SKM-1 treated with dmso at 0.1 percent for 144 hours (cell line): ENCODE data around the gene NFS1.
A peak's percentile ranks its signal among the peaks of the same experiment; 100 is the strongest.
"Not testable (repeated sequence)": the region's sequence is repeated elsewhere in the genome, so short reads cannot be mapped to it uniquely, and the experiment has no call there.

Experiments
- DNase-seq: peaks from one replicate; lab custom pipeline; 2025; ENCODE audit not compliant: unreplicated experiment; lab: John Stamatoyannopoulos, UW

Gene NFS1

DNA sequence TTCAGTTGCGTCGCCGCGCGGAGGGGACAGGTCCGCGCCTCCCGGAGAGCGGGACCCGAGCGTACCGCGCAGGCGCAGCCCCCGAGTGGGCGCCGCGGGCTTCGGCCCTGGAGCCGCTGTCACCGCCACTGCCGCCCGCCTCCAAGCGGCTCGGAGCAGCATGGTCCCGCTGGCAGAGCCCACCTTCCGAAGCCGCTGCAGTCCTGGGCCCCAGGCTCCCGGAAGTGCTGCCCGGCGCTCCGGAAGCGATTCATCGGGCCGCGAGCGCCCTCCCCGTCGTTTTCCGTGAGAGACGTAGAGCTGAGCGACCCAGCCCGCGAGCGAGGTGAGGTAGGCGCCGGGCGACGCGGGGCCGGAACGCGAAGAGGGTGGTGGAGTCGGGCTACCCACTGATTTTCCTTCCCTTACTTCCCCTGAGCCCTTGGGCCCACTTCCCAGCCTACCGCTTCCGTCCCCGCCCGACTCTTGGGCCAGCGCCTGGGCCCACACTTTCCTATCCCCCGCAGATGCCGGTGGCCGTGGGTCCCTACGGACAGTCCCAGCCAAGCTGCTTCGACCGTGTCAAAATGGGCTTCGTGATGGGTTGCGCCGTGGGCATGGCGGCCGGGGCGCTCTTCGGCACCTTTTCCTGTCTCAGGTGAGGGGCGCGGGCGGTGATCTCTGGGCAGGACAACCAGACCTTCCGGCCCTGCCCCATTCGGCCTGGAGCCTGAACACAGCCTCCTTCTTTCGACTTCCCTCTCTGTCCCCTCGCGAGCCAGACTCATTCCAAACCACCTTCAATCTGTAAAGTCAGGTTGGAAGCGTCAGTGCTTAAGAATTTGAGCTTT is at the start of gene NFS1, which contains the start of gene ROMO1:
Gene NFS1 (minus strand): TSS at position 226 of the 830 bp plus-strand sequence. CDS start 64 bp downstream, at position 162.
Gene ROMO1 (plus strand): TSS at position 279 of the 830 bp plus-strand sequence. CDS start 228 bp downstream, at position 507.
- peak; percentile 71 for DNase-seq

DNA sequence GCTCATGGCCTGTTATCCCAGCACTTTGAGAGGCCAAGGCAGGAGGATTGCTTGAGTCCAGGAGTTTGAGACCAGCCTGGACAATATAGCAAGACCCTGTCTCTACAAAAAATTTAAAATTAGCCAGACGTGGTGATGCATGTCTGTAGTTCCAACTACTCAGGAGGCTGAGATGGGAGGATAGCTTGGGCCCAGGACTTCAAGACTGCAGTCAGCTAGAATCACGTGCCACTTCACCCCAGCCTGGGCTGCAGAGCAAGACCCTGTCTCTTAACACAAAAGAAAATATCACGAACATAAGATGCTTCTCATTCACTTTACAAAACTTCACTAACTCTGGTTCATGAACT is 45.3 kb upstream of the NFS1 start:
- DNase-seq, result not testable (repeated sequence)

DNA sequence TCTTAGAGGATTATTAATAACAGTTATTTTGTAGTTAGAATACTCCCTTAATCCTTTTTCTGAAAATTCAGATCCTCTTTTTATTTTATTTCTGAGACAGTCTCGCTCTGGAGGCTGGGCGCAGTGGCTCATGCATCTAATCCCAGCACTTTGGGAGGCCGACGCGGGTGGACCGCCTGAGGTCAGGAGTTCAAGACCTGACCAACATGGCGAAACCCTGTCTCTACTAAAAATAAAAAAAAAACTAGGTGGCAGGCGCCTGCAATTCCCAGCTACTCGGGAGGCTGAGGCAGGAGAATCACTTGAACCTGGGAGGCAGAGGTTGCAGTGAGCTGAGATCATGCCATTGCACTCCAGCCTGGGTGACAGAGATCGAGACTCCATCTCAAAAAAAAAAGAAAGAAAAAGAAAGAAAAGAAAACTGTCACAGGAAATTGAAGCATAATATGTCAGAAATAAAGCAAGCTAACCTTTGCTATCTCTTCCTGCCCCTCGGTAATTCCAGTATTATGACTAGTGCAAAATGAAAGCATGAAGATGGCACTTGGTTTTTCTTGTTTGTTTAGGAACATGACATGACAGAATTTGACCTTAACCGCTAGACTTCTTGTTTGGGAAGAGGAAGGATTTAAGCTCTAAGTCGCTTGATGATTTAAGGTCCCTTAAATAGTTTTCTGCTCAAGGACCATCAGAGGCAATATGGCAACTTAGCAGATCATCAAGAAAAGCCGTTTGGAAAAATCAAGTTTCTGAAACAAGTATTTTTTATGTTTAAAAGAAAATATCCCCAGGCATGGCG is 44.7 kb upstream of the NFS1 start:
- DNase-seq, result peak; percentile 30

DNA sequence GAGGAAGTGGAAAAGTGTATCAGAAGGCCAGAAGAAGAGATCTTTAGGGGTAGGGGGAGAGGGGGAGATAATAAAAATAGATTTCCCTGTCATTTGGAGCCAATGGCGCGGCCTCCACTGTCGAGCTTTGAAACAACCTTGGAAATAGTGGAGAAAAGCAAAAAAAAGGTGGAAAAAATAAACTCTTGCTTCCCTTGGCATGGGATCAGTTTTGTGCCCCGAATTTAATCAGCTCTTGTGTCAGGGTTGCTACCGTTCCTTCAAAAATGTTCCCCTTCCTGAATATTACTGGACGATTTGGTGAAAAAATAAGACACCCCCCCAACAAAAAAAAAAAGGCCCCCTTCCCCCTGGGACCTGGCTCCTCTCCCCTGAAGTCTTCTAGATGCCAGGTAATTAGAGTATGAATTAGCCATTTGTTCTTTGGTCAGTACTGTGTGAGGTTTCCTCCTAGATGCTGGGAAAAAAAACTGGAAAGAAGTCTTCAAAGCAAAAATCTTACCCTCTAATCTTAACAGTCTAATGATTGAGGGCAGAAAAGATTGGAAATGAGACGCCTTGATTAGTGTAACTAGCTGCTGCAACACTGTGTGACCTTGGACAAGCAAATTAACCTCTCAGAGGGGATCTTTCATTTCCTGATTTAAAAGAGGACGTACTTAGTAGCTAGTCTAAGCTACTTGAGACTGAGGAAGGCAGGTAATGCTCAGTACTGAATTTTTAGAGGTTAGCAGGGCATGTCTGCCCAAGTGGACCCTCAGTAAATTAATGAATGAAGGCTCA is 43.8 kb upstream of the NFS1 start:
- DNase-seq, result peak; percentile 66

GRCh38 chr20:35741892-35742740 is 43.0 kb upstream of the NFS1 start, which contains the start of gene RBM39:
Gene RBM39 (minus strand): TSS chr20:35742260. CDS start chr20:35740874, 1,386 bp downstream.
- peak; percentile 99 for DNase-seq

- peak; percentile 20 for DNase-seq
Measured at GRCh38 chr20:35739294-35740163, 40.4 kb upstream of the NFS1 start.

DNA sequence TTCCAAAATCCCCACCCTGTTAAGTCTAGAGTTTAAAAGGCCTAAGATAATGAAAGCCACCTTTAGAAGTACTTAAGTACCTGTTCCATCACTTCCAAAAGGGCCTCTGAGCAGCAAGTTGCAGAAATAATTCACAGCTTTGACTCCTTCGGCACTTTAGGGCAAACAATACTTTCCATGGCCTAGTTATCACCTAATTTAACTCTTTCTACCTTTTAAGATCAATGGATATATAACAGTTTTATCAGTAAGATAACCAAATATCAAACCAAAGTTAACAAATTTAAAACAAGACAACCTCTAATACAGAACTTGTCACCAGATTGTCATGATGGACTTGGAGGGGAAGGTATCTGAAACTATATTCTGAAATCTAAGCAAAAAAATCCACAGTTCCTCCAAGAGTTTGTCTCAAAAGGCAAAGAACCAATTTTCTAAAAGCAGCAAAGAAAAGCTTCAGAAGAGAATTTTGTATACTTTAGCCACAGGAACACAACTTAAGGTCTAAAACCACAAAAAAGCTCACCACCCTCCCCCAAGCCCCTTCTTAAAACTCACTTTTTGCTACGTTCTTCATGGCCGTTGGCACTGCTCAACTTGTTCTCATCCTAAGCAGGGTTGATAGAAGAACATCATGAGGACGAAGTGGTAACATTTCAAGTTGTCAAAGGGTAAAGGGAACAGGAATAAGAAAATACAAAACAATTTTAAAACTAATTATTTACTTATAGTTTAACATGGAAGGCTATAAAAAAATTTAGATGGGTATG is 39.4 kb upstream of the NFS1 start:
- no peak for DNase-seq

- DNase-seq, result no peak
Measured at GRCh38 chr20:35737865-35738333, 38.7 kb upstream of the NFS1 start.

DNA sequence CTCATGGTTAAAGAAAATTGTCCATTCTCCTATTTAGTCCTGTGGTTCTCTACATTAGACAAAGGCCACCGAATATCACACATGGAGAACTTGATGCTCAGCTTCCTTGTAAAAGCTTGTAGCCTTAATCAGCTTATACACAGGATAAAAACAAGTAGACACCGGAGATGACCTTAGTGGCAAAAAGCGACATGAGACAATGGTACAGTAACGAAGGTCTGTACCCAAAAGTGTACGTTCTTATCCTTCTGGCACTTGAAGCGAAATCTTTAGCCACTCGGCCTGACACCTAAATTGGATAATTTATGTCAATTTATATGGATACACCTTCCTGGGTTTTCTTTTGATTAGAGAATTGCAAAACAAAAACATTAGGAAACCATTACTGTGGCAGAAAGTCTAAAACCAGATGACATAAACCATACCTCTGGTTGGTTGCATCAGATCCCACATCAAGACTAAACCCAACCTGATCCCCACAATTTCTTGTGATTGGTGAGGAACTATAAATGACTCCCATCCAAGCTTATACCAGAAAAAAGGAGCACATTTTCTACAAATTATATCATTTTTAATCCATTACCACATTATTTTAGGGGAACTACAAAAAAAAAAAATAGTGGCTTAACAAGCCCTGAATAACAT is 36.8 kb upstream of the NFS1 start:
- no peak for DNase-seq

DNA sequence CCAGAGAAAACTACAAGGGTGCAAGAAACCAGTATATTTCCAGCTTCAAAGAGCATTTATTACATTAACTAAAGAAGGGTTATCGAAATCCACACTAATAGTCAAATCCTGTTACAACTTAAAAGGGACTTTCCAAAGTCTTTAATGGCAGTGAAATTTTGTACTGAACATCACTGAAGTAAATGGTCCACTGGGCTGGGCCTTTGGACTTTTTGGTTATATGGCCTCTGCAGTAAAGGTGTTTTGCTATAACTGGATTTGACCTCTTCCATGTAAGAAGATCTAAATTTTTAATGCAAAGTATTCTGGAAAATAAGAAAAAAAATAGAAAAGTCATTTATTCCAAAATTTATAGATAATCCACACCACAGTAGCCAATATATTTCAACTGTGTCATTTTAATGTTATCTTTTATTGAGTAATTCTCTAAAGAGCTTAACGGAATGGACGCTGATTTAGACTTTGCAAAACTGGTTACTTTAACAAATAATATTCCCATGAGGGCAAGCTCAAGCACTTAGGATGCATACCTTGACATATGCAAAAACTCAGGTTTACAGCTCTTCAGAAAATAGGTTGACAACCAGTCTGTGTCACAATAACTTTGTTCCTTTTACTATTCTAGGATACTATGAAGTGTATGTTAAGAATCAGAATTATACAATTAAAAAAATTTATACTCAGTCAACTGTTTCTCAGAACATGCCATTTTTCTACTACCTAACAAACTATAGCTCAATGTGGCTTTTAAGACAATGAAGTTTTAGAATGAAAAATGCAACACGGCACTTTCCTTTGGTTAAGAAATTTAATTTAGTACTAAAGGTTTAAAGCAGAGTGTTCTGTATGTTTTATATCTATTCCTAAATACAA is 35.9 kb upstream of the NFS1 start:
- no peak for DNase-seq

DNA sequence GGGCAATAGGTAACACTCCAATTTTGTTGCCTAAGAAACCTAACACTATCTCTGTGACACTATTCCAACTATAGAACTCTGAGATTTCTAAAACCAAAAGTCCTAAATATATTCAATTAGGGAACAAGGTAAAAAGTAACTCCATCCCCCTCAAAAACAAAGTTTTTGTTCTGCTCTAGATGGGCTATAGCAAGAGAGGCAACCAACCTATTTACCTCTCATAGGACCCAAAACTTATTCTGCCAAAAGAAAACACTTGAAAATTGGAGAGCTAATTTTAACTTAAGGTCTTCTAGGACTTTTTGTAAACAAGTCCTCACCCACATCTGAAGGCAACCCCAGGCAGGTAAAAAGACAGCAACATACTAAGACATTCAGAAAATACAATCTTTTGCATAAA is 35.2 kb upstream of the NFS1 start:
- DNase-seq, result no peak

DNA sequence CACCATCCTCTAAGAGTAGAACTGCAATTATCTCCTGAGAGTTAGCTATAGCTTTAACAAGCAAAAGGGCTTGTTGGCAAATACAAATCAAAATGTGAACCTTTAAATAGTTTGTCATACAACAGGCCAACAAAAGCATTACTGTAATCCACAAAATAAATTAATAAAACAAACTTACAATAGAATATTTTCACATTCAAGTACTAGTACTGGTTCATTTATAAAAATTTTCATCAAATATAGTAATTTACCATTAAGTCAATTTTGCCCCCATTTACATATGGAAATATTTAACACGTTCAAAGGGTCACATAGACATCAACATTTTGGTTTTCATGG is 33.5 kb upstream of the NFS1 start:
- DNase-seq, result no peak

DNA sequence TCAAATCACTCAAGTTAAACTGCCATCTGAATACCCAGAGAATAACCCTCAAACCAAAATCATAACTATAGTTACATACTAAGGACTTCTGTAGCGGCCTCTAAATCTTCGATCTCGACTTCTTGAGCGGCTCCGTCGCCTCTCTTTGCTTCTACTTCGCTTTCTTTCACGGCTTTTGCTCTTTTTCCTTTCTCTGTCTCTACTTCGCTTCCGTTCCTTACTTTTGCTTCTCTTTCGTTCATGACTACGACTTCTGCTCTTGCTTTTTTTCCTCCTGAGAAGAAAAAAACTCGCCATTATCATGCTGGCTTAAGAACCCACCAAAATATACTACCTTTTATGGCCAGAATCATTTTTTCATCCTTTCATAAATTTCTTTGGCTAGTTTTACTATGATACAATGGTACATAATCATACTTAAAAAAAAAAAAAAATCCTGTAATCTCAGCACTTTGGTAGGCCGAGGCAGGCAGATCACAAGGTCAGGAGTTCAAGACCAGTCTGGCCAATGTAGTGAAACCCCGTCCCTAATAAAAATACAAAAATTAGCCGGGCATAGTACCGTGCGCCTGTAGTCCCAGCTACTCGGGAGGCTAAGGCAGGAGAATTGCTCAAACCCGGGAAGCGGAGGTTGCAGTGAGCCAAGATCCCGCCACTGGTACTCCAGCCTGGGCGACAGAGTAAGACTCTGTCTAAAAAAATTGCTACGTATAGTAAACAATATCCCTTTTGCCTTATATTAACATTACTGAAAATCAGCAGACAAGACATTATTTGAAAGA is 32.9 kb upstream of the NFS1 start:
- DNase-seq, result no peak

- DNase-seq, result no peak
Measured at GRCh38 chr20:35731469-35731788, 32.3 kb upstream of the NFS1 start.

- no peak for DNase-seq
Measured at GRCh38 chr20:35730583-35731468, 31.7 kb upstream of the NFS1 start.
